Subcutaneous abdominal adipose tissue (tissue), 5 donors: ENCODE results near the gene CALN1.

Experiments
- H3K27ac ChIP-seq: one replicate; pipeline ENCODE4 v1.7.0; 2013; ENCODE audit warnings: low read depth, mild to moderate bottlenecking, inconsistent platforms, low read length, moderate library complexity
- H3K27me3 ChIP-seq, 5 donors: one replicate each; pipeline ENCODE4 v1.7.0; 2013; ENCODE audit warnings: low read length in 5 of 5, inconsistent platforms in 1 of 5; ENCODE audit not compliant: control insufficient read depth in 5 of 5, insufficient read depth in 4 of 5
- H3K36me3 ChIP-seq, 5 donors: one replicate each; pipeline ENCODE4 v1.7.0; 2013; ENCODE audit warnings: low read length in 5 of 5; ENCODE audit not compliant: control insufficient read depth in 5 of 5, insufficient read depth in 5 of 5
- H3K4me1 ChIP-seq, 5 donors: one replicate each; pipeline ENCODE4 v1.7.0; 2013; ENCODE audit warnings: low read length in 5 of 5, mild to moderate bottlenecking in 3 of 5, moderate library complexity in 1 of 5; ENCODE audit not compliant: control insufficient read depth in 5 of 5, insufficient read depth in 5 of 5
- H3K4me3 ChIP-seq, 5 donors: one replicate each; pipeline ENCODE4 v1.7.0; 2013; ENCODE audit warnings: low read length in 5 of 5, low read depth in 1 of 5
- H3K9ac ChIP-seq, 5 donors: one replicate each; pipeline ENCODE4 v1.7.0; 2013; ENCODE audit warnings: low read length in 5 of 5, mild to moderate bottlenecking in 4 of 5, moderate library complexity in 3 of 5
- H3K9me3 ChIP-seq, 5 donors: one replicate each; pipeline ENCODE4 v1.7.0; 2013; ENCODE audit warnings: low read length in 5 of 5; ENCODE audit not compliant: control insufficient read depth in 5 of 5
- donor health status: healthy.
- donor health status: healthy.
- donor health status: healthy.
- donor health status: healthy.
- donor health status: healthy.

The CALN1 gene

GRCh38 chr7:72335561-72336381 lies 76.4 kb downstream of the CALN1 start:
- no peak overlapping the region for H3K9ac ChIP-seq
- peaks cover 0 to 9% (median 4%) of the 10 kb centered on the region in 5 donors for H3K9me3 ChIP-seq
- H3K4me1 ChIP-seq: peaks cover 0 to 10% (median 5%) of the 10 kb centered on the region in 5 donors
- H3K27ac ChIP-seq: no peak overlapping the region
- H3K36me3 ChIP-seq: no peaks in the 10 kb centered on the region
- peaks cover 16 to 39% (median 30%) of the 10 kb centered on the region in 5 donors for H3K27me3 ChIP-seq
- H3K4me3 ChIP-seq: no peak overlapping the region

- no peak overlapping the region for H3K27ac ChIP-seq
- peaks cover 0 to 10% (median 5%) of the 10 kb centered on the region in 5 donors for H3K4me1 ChIP-seq
- H3K9ac ChIP-seq: no peak overlapping the region
- H3K9me3 ChIP-seq: peaks cover 0 to 9% (median 3%) of the 10 kb centered on the region in 5 donors
- no peak overlapping the region for H3K4me3 ChIP-seq
- peaks cover 16 to 39% (median 30%) of the 10 kb centered on the region in 5 donors for H3K27me3 ChIP-seq
- H3K36me3 ChIP-seq: no peaks in the 10 kb centered on the region
These were observed 77.4 kb downstream of the CALN1 start for GRCh38 chr7:72334698-72335097.

- no peak overlapping the region for H3K27ac ChIP-seq
- H3K27me3 ChIP-seq: peaks cover 16 to 39% (median 30%) of the 10 kb centered on the region in 5 donors
- H3K4me3 ChIP-seq: no peak overlapping the region
These were observed 78.1 kb downstream of the CALN1 start for GRCh38 chr7:72334066-72334465.

GRCh38 chr7:72326811-72327210 lies 85.3 kb downstream of the CALN1 start:
- Histone ChIP-seq H3K36me3 (no peaks in the 10 kb centered on the region), H3K9ac (no peak overlapping the region), H3K27ac (no peak overlapping the region), H3K4me3 (no peak overlapping the region), H3K4me1 (no peaks in the 10 kb centered on the region), H3K9me3 (peaks cover 0 to under 1% (median 0%) of the 10 kb centered on the region in 5 donors), H3K27me3 (no peaks in the 10 kb centered on the region)

More at GRCh38 chr7:72334066-72334465, 78.1 kb downstream of the CALN1 start:
- H3K4me1 ChIP-seq: peaks cover 0 to 10% (median 5%) of the 10 kb centered on the region in 5 donors
- H3K9me3 ChIP-seq: peaks cover 0 to 9% (median 0%) of the 10 kb centered on the region in 5 donors
- H3K9ac ChIP-seq: no peak overlapping the region
- H3K36me3 ChIP-seq: no peaks in the 10 kb centered on the region

- H3K9ac ChIP-seq: no peak overlapping the region
- H3K36me3 ChIP-seq: no peaks in the 10 kb centered on the region
- no peaks in the 10 kb centered on the region for H3K9me3 ChIP-seq
- H3K4me1 ChIP-seq: no peaks in the 10 kb centered on the region
- no peak overlapping the region for H3K27ac ChIP-seq
- H3K4me3 ChIP-seq: no peak overlapping the region
- H3K27me3 ChIP-seq: peaks cover 0 to 4% (median 0%) of the 10 kb centered on the region in 5 donors
These were observed 85.8 kb downstream of the CALN1 start for GRCh38 chr7:72326365-72326764.

- no peaks in the 10 kb centered on the region for H3K9me3 ChIP-seq
- H3K4me1 ChIP-seq: no peaks in the 10 kb centered on the region
- no peaks in the 10 kb centered on the region for H3K36me3 ChIP-seq
- H3K4me3 ChIP-seq: no peak overlapping the region
- no peak overlapping the region for H3K27ac ChIP-seq
- H3K9ac ChIP-seq: no peak overlapping the region
- peaks cover 0 to 5% (median 0%) of the 10 kb centered on the region in 5 donors for H3K27me3 ChIP-seq
These were observed 86.6 kb downstream of the CALN1 start for GRCh38 chr7:72325561-72325960.

GRCh38 chr7:72321637-72322036 lies 90.5 kb downstream of the CALN1 start:
- H3K27ac ChIP-seq: no peak overlapping the region
- no peak overlapping the region for H3K4me3 ChIP-seq
- H3K36me3 ChIP-seq: no peaks in the 10 kb centered on the region
- peaks cover 0 to 5% (median 0%) of the 10 kb centered on the region in 5 donors for H3K27me3 ChIP-seq
- H3K9me3 ChIP-seq: peaks cover 0 to 3% (median 0%) of the 10 kb centered on the region in 5 donors
- no peak overlapping the region for H3K9ac ChIP-seq
- no peaks in the 10 kb centered on the region for H3K4me1 ChIP-seq

- Histone ChIP-seq H3K4me1 (no peaks in the 10 kb centered on the region), H3K27me3 (peaks cover 0 to 5% (median 0%) of the 10 kb centered on the region in 5 donors), H3K27ac (no peak overlapping the region), H3K4me3 (no peak overlapping the region), H3K36me3 (no peaks in the 10 kb centered on the region), H3K9ac (no peak overlapping the region), H3K9me3 (peaks cover 0 to 3% (median 0%) of the 10 kb centered on the region in 5 donors)
These were observed 91.1 kb downstream of the CALN1 start for GRCh38 chr7:72321081-72321480.

GRCh38 chr7:72317341-72317740 lies 94.8 kb downstream of the CALN1 start:
- H3K9me3 ChIP-seq: peaks cover 0 to 3% (median 0%) of the 10 kb centered on the region in 5 donors
- H3K36me3 ChIP-seq: no peaks in the 10 kb centered on the region
- H3K4me3 ChIP-seq: no peak overlapping the region
- no peak overlapping the region for H3K27ac ChIP-seq
- no peak overlapping the region for H3K9ac ChIP-seq
- peaks cover 0 to 5% (median 0%) of the 10 kb centered on the region in 5 donors for H3K27me3 ChIP-seq
- H3K4me1 ChIP-seq: no peaks in the 10 kb centered on the region

- no peak overlapping the region for H3K27ac ChIP-seq
- H3K4me3 ChIP-seq: no peak overlapping the region
- H3K9ac ChIP-seq: no peak overlapping the region
- H3K27me3 ChIP-seq: peaks cover 0 to 2% (median 0%) of the 10 kb centered on the region in 5 donors
- H3K9me3 ChIP-seq: peaks cover 0 to 3% (median 0%) of the 10 kb centered on the region in 5 donors
- no peaks in the 10 kb centered on the region for H3K4me1 ChIP-seq
- H3K36me3 ChIP-seq: no peaks in the 10 kb centered on the region
These were observed 96.0 kb downstream of the CALN1 start for GRCh38 chr7:72316148-72316547.
